Parathyroid adenoma (tissue), 2 donors: ENCODE measurements around the gene AGPAT4.

Experiments
- H2AFZ ChIP-seq: fragments of 300-600 bp; sonication (generic); one replicate; pipeline ENCODE4 v1.7.0; 2017; ENCODE audit warnings: antibody characterized with exemption, mild to moderate bottlenecking
- H3K27ac ChIP-seq: fragments of 300-600 bp; sonication (generic); one replicate; pipeline ENCODE4 v1.7.0; 2017
- H3K27me3 ChIP-seq: fragments of 300-600 bp; sonication (generic); one replicate; pipeline ENCODE4 v1.7.0; 2017; ENCODE audit warnings: low read length; ENCODE audit not compliant: control insufficient read depth, insufficient read depth
- H3K36me3 ChIP-seq: fragments of 300-600 bp; sonication (generic); one replicate; pipeline ENCODE4 v1.7.0; 2017; ENCODE audit warnings: low read length; ENCODE audit not compliant: control insufficient read depth, insufficient read depth
- H3K4me1 ChIP-seq: fragments of 300-600 bp; sonication (generic); one replicate; pipeline ENCODE4 v1.7.0; 2017; ENCODE audit warnings: control low read depth
- H3K4me2 ChIP-seq: fragments of 300-600 bp; sonication (generic); one replicate; pipeline ENCODE4 v1.7.0; 2017; ENCODE audit warnings: low read length
- H3K4me3 ChIP-seq: fragments of 300-600 bp; sonication (generic); one replicate; pipeline ENCODE4 v1.7.0; 2017; ENCODE audit warnings: low read depth, low read length
- H3K79me2 ChIP-seq: fragments of 300-600 bp; sonication (generic); one replicate; pipeline ENCODE4 v1.7.0; 2017; ENCODE audit warnings: control low read depth
- H3K9ac ChIP-seq: fragments of 300-600 bp; sonication (generic); one replicate; pipeline ENCODE4 v1.7.0; 2017; ENCODE audit warnings: mild to moderate bottlenecking
- H3K9me3 ChIP-seq: fragments of 300-600 bp; sonication (generic); one replicate; pipeline ENCODE4 v1.7.0; 2017; ENCODE audit warnings: low read length; ENCODE audit not compliant: control insufficient read depth
- TF ChIP-seq, protein P1 (sequence below): fragments of 300-600 bp; sonication (generic); IDR thresholded peaks from one replicate; pipeline ENCODE4 v1.7.0; 2017; ENCODE audit warnings: antibody characterized with exemption, mild to moderate bottlenecking
- donor health status: primary hyperparathyroidism.

Gene AGPAT4

GRCh38 chr6:161117942-161118341 lies 155.9 kb downstream of the AGPAT4 start:
- no peaks in the 10 kb centered on the region for H3K36me3 ChIP-seq
- H2AFZ ChIP-seq: no peak overlapping the region
- H3K4me3 ChIP-seq: no peak overlapping the region
- no peak overlapping the region for H3K9ac ChIP-seq
- no peaks in the 10 kb centered on the region for H3K9me3 ChIP-seq
- H3K27ac ChIP-seq: no peak overlapping the region
- H3K4me1 ChIP-seq: no peaks in the 10 kb centered on the region
- no peaks in the 10 kb centered on the region for H3K27me3 ChIP-seq
- H3K79me2 ChIP-seq: no peaks in the 10 kb centered on the region
- TF ChIP-seq, protein P1, sequence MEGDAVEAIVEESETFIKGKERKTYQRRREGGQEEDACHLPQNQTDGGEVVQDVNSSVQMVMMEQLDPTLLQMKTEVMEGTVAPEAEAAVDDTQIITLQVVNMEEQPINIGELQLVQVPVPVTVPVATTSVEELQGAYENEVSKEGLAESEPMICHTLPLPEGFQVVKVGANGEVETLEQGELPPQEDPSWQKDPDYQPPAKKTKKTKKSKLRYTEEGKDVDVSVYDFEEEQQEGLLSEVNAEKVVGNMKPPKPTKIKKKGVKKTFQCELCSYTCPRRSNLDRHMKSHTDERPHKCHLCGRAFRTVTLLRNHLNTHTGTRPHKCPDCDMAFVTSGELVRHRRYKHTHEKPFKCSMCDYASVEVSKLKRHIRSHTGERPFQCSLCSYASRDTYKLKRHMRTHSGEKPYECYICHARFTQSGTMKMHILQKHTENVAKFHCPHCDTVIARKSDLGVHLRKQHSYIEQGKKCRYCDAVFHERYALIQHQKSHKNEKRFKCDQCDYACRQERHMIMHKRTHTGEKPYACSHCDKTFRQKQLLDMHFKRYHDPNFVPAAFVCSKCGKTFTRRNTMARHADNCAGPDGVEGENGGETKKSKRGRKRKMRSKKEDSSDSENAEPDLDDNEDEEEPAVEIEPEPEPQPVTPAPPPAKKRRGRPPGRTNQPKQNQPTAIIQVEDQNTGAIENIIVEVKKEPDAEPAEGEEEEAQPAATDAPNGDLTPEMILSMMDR: no peak
- no peak overlapping the region for H3K4me2 ChIP-seq

DNA sequence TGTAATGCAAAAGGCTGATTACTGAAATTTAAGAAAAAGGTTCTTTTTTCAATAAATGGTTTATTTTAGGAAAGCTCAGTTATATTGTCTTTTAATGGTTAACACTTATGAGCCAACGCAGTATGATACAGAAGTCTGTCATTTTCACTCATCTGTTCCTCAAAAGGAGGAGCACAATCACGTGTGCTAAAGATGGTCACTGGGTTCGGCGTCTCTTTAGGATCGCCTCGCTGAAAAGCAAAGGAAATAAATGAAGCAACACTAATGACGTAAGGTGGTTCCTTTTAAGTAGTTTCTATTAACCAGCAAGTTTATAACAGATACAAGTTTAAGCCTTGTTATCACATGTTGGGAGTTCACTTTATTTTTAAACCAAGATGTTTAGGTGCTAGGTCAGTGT lies 156.6 kb downstream of the AGPAT4 start:
- H3K4me1 ChIP-seq: no peaks in the 10 kb centered on the region
- no peaks in the 10 kb centered on the region for H3K9me3 ChIP-seq
- TF ChIP-seq, protein P1: no peak
- H3K79me2 ChIP-seq: no peaks in the 10 kb centered on the region
- no peak overlapping the region for H2AFZ ChIP-seq
- no peaks in the 10 kb centered on the region for H3K36me3 ChIP-seq
- H3K4me2 ChIP-seq: no peak overlapping the region
- no peak overlapping the region for H3K4me3 ChIP-seq
- no peak overlapping the region for H3K27ac ChIP-seq
- no peak overlapping the region for H3K9ac ChIP-seq
- no peaks in the 10 kb centered on the region for H3K27me3 ChIP-seq

DNA sequence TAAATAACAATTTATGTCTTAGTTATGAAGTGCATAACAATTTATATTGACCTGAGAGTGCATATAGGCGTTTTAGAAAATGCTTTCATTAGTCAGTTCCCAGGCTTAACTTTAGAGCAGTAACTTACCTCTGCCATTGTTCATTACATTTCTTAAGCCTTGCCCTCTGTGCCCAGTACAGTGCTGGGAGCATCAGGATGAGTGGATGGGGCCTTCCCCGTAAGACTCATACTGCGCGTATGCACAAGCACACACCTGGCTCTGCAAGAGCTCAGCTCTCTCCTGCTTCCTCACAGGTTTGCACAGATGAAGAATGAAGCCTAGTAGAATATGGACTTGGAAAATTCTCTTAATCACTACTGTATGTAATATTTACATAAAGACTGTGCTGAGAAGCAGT lies 157.3 kb downstream of the AGPAT4 start:
- H3K36me3 ChIP-seq: no peaks in the 10 kb centered on the region
- no peak overlapping the region for H3K27ac ChIP-seq
- H3K9ac ChIP-seq: no peak overlapping the region
- no peak overlapping the region for H3K4me3 ChIP-seq
- H2AFZ ChIP-seq: no peak overlapping the region
- no peak overlapping the region for H3K4me2 ChIP-seq
- no peaks in the 10 kb centered on the region for H3K79me2 ChIP-seq
- no peaks in the 10 kb centered on the region for H3K9me3 ChIP-seq
- TF ChIP-seq, protein P1: no peak
- no peaks in the 10 kb centered on the region for H3K27me3 ChIP-seq
- H3K4me1 ChIP-seq: no peaks in the 10 kb centered on the region

- Histone ChIP-seq H3K36me3 (no peaks in the 10 kb centered on the region), H3K27me3 (no peaks in the 10 kb centered on the region), H3K9me3 (no peaks in the 10 kb centered on the region)
Measured at GRCh38 chr6:161115468-161115867, 158.4 kb downstream of the AGPAT4 start.

DNA sequence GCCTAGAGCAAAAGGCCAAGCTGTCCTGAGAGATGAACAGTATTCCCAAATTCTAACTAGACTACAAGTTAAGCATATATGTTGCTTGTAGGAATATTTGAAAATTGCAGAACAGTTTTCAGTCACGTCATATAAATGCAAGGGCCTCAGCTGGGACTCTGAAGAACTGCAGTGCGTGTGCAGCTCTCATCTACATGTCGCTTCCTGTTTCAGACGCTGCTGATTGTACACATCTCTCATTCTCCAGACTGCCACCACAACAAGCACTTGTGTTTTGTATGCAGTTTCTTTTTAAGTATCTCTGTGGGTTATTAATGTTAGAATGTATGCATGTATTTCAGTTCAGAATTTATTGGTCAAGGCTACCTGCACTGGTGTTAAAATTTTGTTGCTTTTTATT lies 162.6 kb downstream of the AGPAT4 start:
- Histone ChIP-seq H3K36me3 (no peaks in the 10 kb centered on the region), H3K27me3 (no peaks in the 10 kb centered on the region), H3K79me2 (no peaks in the 10 kb centered on the region), H2AFZ (no peak overlapping the region), H3K27ac (no peak overlapping the region), H3K9me3 (no peaks in the 10 kb centered on the region), H3K4me2 (no peak overlapping the region), H3K4me3 (no peak overlapping the region), H3K9ac (no peak overlapping the region), H3K4me1 (no peaks in the 10 kb centered on the region)
- TF ChIP-seq, protein P1: no peak

More at GRCh38 chr6:161115468-161115867, 158.4 kb downstream of the AGPAT4 start:
- Histone ChIP-seq H3K4me3 (no peak overlapping the region), H3K27ac (no peak overlapping the region), H3K4me1 (no peaks in the 10 kb centered on the region), H3K79me2 (no peaks in the 10 kb centered on the region), H3K4me2 (no peak overlapping the region), H3K9ac (no peak overlapping the region), H2AFZ (no peak overlapping the region)
- TF ChIP-seq, protein P1: no peak
